Activated CD4-positive, alpha-beta T cell treated with anti-CD3 and anti-CD28 coated beads, Interleukin-10, Interleukin-2, amounts not matched to agents 100 ng/mL and 50 ng/mL, durations not matched to agents 16 hours and 8 hours (primary cell): Measurements from ENCODE around the gene OSBPL3.

ENCODE experiments used
- DNase-seq: peaks from one replicate; pipeline ENCODE4 v3.0.0-alpha.2; 2020

OSBPL3 gene

DNA sequence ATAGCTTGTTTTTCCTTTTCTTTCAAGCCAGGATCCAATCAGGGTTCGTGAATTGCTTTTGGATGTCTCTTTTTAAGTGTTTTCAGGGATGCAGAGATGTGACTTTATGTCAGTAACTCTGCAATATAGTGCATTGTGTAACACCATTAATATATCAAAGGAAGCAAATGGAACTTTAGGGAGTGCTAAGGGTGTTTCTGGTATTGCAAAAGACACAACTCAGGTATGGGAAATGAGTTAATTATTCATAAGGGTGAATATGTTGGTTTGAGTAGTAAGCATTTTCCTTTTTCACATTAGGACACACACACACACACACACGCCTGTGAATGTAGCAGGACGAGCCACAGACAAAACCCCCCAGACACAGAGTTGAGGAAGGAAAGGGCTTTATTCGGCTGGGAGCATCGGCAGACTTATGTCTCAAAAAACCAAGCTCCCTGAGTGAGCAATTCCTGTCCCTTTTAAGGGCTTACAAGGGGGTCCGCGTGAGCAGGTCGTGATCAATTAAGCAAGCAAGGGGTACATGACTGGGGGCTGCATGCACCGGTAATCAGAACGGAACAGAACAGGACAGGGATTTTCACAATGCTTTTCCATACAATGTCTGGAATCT, 190.9 kb downstream of the OSBPL3 start:
- DNase-seq, result no peak

DNA sequence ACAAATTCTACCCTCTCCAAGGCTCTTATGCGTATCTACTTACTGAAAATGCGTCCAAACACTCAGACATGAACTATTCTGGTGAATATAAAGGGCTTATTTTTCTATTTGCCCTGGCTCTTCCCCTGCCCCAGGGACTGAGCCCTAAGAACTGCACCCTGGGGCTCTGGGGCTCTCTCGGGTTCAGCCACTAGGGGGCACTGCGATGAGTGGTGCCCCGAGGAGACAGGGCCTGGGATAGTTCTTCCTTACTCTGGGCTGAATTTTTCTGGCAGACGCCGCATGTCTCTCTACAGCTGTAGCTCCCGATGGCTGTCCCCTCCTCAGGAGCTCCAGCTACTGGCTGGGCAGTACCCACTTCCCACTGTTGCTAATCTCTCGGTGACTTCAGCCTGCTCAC, 191.9 kb downstream of the OSBPL3 start:
- no peak for DNase-seq

DNA sequence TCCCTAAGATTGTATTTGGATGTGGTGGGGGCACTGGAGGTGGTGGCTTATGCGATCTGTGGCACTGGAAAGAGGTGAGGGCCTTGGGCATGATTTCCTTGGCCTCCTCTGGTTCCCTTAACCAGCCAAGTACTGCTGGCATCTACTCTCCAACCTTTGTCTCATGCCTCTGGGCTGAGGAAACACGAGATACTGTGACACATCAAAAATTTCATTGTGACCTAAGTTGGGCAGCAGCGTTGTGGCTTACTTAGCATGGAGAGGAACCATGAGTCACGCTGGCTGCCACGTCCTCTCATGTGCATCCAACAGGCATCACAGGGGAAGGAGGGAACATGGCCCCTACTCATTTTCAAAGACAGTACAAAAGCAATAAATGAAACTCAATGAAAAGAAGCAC, 193.0 kb downstream of the OSBPL3 start:
- peak; percentile 63 for DNase-seq

DNA sequence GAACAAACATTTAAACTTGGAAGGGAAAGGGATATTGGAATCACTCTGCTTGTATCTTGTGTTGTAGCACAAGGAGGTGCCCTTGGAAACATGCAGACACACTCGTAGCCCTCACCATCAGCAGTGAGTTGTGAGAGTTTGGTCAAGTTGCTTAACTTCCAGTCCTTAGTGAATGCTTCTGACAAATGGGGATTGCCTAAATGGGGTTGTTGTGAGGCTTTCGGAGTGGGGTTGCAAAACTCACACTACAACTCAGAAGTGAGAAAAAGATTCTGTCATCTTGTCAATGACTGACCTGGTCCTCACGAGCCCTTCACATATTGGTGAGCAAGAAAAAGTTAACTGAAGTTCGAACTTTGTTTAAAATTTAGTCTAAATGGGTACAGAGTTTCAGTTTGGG, 193.7 kb downstream of the OSBPL3 start:
- no peak for DNase-seq

DNA sequence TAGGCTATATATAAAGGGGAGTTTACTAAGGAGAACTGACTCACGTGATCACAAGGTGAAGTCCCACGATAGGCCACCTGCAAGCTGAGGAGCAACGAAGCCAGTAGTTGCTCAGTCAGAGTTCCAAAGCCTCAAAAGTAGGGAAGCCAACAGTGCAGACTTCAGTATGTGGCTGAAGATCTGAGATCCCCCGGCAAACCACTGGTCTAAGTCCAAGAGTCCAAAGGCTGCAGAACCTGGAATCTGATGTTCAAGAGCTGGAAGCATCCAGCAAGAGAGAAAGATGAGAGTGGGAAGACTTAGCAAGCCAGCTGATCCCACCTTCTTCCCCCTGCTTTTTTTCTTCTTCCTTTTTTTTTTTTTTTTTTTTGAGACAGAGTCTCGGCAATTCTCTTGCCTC, 195.7 kb downstream of the OSBPL3 start:
- no peak for DNase-seq

DNA sequence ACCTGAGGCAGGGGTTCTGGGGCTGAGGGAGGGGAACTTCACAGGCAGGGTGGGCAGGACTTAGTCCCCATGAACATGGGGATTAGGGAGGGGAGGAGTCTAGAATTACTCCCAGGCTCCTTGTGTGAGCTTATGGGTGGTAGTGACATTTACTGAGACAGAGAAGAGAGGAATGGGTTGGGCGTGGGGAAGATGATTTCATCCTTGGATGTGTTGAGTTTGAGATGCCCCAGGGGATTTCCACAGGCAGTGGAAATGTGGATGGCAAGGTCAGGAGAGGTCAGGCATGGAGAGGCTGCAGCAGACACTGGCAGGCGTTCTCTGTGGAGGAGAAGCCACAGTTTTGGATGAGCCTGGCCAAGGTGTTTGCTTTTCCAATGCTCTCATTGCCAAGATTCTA, 196.3 kb downstream of the OSBPL3 start:
- DNase-seq, result no peak

DNA sequence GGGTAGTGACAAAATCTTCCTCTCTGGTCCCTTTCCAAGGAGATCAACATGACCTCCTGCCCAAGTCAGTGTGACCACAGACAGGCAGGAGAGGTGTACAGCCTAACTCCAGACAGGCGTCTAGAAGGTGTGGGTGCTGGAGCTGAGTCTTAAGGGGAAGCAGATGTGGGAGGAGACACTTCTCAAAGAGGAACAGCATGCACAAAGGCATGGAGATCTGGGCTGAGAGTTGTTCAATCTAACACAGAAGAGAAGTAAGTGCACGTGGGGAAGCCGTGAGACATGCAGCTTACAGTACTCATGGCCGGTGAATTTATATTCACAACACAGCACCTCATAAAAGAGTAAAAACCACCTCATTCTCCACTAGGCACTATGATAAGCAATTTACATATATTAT, 198.9 kb downstream of the OSBPL3 start:
- no peak for DNase-seq

DNA sequence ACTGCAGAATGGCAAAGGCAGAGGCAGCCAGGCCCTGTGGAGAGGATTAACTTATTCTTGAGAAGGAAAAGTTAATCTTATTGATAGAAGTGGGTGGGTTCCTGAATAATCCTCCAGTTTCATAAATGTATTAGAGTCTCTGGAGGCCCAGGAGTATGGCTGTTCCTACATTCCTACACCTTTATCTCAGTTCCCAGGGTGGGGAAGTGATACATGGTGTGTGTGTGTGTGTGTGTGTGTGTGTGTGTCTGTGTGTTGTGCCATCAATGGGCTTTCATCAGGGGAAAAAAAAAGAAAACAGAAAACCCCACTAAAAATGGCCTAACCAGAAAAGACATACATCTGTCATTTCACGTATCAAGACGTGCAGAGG, 200.7 kb downstream of the OSBPL3 start:
- DNase-seq, result no peak

DNA sequence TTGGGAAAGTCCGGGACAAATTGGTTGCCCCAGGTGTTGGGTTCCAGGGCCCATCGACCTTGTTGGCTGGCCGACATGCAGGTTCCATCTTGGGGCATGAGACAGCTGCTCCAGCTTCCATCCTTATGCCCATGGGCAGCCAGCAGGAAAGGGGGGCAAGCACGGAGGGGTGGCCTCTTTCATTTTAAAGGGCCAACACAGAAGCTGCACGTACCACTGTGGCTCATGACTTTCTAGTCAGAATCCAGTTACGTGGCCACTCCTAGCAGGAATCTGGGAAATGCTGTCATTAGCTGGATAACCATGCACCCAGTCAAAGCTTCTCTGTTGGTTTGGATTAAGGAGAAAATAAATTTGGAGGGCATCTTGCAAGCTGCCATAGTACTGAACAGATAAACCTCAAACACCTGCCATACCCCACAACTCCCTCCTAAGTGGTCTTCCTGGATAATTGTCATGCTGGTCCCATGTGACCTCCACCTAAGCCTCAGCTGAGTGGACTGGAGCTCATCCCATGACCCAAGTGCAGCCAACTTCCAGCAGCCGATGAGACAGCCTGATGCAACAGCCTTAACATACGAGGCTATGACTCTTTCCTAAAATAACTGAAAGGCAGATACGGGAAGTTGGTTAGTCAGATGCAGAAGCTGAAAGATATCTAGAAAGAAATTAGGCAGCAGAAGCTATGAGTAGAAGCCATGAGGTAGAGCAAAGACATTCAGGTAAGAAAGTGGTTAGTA, 201.3 kb downstream of the OSBPL3 start:
- peak; percentile 49 for DNase-seq

DNA sequence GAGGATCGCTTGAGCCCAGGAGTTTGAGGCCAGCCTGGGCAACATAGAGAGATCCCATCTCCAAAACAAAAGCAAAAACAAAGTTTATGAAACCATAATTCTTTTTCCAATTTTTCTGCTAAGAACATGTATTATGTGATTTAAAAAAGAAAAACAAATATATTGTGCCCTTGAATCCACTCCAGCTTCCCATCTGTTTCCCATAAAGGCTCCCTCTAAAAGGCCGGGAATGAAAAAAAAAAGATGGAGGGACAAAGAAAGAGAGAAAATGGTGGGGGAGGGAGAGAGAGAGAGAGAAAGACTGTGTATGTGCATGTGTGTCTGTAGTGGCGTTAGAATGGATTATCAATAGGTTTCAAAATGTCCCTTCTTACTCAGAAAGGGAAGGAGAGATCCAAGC, 202.2 kb downstream of the OSBPL3 start:
- no peak for DNase-seq

DNA sequence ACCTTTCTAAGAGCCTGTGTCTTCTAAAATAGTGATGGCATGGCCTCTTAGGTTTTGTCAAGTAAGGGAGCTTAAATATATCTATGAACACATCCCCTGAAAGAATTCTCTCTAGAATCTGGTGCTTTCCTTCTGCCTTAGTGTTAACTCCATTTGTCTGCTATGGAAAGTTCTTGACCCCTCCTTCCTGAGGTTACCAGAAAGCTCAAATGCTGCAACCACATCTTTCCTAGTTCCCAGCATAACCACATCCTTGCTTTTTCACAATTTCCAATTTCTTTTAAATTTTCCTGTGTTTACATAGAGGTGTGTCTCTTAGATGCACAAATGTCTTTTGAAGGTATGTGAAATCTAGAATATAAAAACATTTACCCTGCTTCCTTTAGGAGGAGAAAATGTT, 206.3 kb downstream of the OSBPL3 start:
- no peak for DNase-seq

DNA sequence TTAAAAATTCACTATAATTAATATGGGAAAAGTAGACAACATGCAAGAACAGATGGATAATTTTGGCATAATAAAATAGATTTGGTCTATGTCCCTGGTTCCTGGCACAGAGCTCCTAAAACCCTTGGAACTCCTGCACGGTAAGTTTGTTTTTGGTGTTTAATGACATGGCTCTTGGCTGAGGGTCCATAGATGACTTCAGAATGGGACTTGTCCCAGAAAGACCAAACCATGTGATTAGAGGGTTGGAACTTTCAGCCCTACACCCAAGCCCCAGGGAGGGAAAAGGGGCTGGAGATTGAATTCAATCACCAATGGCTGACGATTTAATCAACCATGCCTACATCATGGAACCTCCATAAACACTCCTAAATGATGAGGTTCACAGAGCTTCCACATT, 210.1 kb downstream of the OSBPL3 start:
- DNase-seq, result no peak

DNA sequence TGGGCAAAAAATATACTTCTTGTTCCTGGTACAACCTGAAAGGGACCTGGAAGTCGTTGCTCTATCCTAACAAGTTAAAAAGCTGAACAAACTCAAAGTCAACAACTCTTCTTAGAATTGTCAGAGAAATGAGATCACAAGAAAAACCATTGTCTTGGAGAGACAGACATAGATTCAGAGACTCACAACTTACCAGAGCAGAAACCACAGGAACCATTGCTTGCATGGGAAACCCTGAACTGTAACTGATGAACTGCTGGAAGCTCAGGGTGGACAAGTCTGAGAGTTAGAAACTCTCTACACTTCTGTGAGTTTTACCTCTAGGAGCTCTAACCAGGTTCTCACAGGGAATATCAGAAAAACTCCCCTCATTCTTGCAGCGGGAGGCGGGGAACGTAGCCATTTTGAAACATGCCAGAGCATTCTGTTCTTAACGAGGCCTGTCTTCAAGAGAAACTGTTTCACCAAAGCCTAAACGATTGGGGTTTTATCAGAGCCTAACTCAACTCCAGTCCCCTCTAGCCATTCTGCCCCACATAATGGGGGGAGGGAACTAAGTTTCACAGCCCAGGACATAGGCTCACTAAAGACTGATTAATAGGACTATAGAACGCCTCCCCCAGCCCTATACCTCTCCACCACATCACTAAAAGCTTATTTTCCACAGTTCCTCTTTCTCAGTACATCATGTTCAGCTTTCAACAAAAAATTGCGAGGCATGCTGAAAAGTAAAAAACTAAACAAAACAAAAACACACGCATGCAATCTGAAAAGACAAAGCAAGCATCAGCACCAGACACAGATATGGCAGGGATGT, 210.8 kb downstream of the OSBPL3 start:
- no peak for DNase-seq

DNA sequence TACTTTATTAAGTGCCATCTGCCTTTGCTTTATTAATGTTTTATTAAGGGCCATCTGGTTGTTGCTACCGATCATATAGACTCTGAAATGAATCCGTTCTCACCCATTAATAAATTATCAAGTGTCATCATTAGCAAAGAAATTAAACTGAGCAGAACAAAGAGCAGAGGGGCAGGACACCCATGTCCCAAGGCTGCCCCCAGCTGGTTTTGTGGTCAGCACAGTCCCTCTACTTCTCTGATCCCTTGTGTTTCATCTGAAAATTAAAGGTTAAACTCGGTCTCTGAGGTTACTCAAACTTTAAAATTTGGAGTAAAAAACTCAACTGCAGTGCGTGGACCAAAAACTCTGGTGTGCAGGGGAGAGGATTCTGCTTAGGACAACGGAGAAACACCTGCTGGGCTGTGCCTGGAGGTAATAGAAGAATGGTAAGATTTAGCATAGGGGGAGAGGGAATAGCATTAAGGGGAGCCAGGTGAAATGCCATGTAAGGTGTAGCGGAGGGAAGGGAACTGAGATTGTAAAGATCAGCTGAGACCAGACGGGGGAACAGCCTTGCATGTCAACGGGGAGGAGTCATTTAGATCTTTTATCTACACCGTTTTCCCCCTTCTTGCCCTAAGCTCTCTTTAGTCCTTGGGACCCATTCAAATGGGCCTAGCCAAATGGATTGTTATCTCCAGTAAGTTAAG, 212.0 kb downstream of the OSBPL3 start:
- DNase-seq, result no peak

DNA sequence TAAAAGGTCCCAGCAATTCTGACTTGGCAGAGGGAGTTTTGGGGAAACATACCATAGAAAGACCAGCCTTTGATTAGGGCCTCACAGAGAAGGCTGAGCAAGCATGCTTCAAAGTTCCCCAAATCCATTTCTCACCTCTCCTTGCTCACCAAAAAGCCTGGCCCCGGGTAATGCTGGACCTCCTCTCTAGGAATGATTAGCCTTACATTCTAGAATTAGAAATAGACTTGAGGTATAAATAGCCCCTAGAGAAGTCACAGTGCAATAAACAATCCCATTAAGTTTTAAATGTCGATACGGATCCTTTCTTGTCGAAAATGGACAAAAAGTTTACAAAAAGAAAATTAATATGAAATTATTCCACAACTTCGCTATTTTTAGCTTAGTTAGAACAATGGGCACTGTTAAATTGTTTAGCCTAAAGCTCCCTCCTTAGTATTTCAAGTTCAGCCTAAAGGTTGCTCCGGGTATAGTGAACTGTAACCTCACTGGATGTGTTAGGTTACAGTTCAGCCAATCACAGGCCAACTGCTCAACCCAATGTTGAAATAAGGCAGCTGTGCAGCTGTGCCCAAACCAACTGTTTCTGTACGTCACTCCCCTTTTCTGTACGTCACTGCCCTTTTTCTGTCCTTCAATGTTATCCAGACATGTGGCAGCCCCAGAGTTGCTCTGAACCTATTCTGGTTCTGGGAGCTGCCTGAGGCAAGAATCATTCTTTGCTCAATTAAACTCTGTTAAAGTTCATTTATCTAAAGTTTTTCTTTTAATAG, 214.8 kb downstream of the OSBPL3 start:
- DNase-seq, result no peak

DNA sequence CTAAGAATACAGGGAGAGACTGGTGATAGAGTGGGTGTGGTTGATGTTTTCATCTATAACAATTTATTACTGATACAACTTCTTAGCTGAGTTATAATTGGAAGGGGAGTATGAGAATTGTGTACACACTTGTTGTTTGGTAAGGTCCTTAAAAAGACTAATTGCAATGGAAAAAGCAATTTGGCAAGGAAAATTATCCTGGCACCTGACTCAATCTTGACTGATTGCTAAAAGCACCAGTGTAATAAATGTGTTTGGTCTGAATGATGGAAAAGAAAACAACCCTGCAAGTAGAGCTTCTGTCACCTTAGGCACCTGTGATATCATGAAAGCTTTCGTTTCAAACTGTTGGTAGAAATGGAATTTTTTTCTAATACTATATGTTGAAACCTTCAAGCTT, 216.0 kb downstream of the OSBPL3 start:
- no peak for DNase-seq

DNA sequence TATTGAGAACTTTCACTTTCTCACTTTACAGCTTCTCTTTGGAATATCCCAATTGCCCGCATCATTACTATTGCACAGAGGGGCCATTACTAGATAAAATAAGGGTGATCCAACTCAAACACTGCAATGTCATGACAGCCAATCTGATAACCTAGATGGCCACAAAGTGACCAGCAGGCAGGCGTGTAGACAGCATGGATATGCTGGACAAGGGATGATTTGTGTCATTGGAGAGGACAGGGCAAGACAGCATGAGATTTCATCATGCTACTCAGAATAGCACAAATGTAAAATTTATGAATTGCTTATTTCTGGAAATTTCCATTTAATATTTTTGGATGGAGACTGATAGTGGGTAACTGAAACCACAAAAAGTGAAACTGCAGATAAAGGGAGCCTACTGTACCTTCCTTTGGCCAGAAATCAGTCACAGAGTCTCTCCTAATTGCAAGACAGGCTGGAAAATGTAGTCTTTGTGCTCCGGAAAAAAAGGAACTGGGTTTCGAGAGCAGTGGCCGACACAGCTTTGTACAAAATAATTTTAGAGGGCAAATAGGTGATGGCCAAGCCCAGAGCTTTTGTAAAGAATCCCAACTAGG, 216.6 kb downstream of the OSBPL3 start:
- no peak for DNase-seq

DNA sequence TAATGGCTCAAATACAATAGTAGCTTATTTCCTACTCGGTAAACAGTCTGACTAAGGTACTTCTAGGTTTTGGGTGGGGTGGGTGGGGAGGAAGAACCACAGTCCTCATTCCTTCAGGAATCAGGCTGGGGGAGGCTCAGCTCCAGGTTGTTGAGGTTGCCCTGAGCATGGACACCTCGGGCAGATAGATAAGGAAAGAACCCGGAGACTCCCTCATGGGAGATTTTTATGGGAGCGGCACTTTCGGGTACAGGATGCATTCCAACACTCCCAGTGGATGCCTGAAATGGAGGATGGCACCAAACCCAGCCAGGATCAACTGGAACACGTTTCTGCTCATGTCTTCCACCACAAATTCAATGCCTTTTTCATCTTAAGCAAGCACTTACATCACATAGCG, 217.2 kb downstream of the OSBPL3 start:
- DNase-seq, result no peak

DNA sequence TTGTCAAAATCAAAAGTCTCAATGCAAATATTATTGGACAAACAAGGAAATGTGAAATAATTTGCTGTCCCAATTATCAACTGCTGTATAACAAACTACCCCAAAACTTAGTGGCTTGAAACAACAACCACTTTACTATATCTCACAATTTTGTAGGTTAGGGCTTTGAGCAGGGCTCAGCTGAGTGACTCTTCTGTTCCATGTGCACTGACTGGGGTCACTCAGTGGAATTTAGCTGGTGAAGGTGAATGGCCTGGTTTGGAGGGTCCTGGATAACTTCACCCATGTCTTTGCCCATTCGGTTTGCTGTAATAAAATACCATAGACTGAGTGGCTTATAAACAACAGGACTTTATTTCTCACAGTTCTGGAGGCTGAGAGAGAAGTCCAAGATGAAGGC, 219.0 kb downstream of the OSBPL3 start:
- no peak for DNase-seq

DNA sequence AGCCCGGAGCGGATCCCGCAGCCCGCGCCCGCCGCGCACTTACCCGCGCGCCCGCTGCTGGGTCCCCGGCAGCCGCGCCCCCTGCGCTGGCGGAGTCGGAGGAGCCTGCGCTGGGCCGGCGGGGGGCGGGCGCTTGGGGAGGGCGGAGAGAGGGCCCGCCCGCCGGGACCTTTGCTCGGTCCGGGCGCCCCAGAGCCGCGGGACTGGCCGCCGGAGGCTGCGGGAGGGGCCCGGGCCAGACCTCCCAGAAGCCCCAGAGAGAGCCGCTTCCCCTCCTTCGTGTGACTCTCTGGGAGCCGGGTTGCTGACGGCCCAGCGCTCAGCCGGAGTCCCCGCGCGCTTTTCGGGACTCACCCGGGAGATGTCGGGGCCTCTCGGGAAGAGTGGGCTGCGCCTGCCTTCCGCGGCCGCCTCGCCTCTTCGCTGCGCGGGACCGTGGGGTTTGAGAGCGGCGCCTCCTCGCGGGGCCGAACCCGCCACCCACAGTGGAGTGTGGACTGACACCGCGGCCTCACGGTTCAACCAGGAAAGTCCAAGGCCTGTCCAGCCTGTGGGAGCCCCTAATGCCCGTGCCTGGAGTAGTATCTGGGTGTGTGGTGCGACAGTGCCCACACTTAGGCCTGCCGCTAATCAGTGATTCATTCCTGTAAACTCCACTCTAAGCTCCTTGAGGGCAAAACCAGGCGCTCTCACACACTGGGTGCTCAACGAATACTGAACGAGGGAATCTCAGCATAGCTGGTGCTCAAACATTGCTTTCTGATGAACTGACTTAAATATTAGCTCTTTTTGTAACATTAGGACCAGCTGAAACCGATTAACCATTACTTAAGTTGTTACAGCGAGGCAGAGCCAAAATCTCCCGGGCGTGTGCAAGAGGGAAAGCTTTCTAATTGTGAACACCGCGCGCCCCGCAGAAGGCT, 222.4 kb downstream of the OSBPL3 start, which contains the start of gene GSDME:
Gene GSDME (minus strand): TSS at position 112 of the 923 bp plus-strand sequence. CDS start 7,690 bp downstream, outside the sequence.
- DNase-seq, result peak; percentile 49
